ENCODE results near the gene C8B. TPM values are rescaled to one million over a fixed set of nuclear protein-coding genes. Genes with fewer than 3 reads are reported as not detected.
A peak's percentile ranks its signal among the peaks of the same experiment; 100 is the strongest.

Gene C8B
- total and polyA plus RNA-seq, 2 of the 13 experiments (the other 11 are each of a cell fraction or from before 2014, with no cell fraction given) = 8.4 to 11.3 TPM

GRCh38 chr1:56965916-56966697, at the start of gene C8B (continued):
- TF ChIP-seq MLXIP (CRISPR knock-in tag; IDR thresholded peaks at IDR 0.05; ENCODE audit: borderline replicate concordance) (no peak), SALL1 (CRISPR knock-in tag; IDR thresholded peaks at IDR 0.05) (peak; percentile 82), POLR2AphosphoS2 (IDR thresholded peaks at IDR 0.05; ENCODE audit: low read depth, low read length) (no peak), MAF1 (CRISPR knock-in tag; IDR thresholded peaks at IDR 0.05; ENCODE audit: borderline replicate concordance) (no peak), SIN3B (IDR thresholded peaks at IDR 0.05; ENCODE audit: low read length) (no peak), ARID5B (CRISPR knock-in tag; IDR thresholded peaks at IDR 0.05) (peak; percentile 85), ZNF841 (CRISPR knock-in tag; IDR thresholded peaks at IDR 0.05; ENCODE audit: borderline replicate concordance) (no peak), ZNF343 (CRISPR knock-in tag; IDR thresholded peaks at IDR 0.05) (no peak), FOXJ3 (CRISPR knock-in tag; IDR thresholded peaks at IDR 0.05; ENCODE audit: borderline replicate concordance) (peak; percentile 68; the same call in 1 of the 2 replicates), U2AF2 (IDR thresholded peaks at IDR 0.05; ENCODE audit: low read depth, low read length) (no peak), ZNF292 (CRISPR knock-in tag; IDR thresholded peaks at IDR 0.05; ENCODE audit: borderline replicate concordance, low read depth) (peak; percentile 98), ZZZ3 (CRISPR knock-in tag; IDR thresholded peaks at IDR 0.05; ENCODE audit: borderline replicate concordance) (no peak), POLR2G (IDR thresholded peaks at IDR 0.05; ENCODE audit: low read depth, low read length) (peak; percentile 55), ZBTB34 (CRISPR knock-in tag; IDR thresholded peaks at IDR 0.05) (peak; percentile 59; the same call in 1 of the 2 replicates), PHF21A (CRISPR knock-in tag; IDR thresholded peaks at IDR 0.05) (peak; percentile 65)
- TF ChIP-seq, protein P1, sequence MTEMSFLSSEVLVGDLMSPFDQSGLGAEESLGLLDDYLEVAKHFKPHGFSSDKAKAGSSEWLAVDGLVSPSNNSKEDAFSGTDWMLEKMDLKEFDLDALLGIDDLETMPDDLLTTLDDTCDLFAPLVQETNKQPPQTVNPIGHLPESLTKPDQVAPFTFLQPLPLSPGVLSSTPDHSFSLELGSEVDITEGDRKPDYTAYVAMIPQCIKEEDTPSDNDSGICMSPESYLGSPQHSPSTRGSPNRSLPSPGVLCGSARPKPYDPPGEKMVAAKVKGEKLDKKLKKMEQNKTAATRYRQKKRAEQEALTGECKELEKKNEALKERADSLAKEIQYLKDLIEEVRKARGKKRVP (CRISPR knock-in tag; IDR thresholded peaks at IDR 0.05) = peak in 1 of 2 experiments; percentile 60; a peak in 2 of 4 replicates
- TF ChIP-seq, protein P2, sequence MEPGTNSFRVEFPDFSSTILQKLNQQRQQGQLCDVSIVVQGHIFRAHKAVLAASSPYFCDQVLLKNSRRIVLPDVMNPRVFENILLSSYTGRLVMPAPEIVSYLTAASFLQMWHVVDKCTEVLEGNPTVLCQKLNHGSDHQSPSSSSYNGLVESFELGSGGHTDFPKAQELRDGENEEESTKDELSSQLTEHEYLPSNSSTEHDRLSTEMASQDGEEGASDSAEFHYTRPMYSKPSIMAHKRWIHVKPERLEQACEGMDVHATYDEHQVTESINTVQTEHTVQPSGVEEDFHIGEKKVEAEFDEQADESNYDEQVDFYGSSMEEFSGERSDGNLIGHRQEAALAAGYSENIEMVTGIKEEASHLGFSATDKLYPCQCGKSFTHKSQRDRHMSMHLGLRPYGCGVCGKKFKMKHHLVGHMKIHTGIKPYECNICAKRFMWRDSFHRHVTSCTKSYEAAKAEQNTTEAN (CRISPR knock-in tag; conservative IDR thresholded peaks at IDR 0.05) = 0 out of 2 replicates have a peak, but pooled peaks have one; percentile 13

Data from HepG2 (cell line).